ENCODE results near the gene PNKD. TPM values are rescaled to one million over a fixed set of nuclear protein-coding genes. Genes with fewer than 3 reads are reported as not detected.

PNKD gene
- total RNA-seq, 1 donor from 2014 or later: 13.5 TPM

- peaks cover 15% of the 10 kb centered on the region for H3K36me3 ChIP-seq
- no peaks in the 10 kb centered on the region for H3K4me1 Mint-ChIP-seq
- TF ChIP-seq EZH2 (IDR thresholded peaks at IDR 0.05): no peak
- TF ChIP-seq, protein P1, sequence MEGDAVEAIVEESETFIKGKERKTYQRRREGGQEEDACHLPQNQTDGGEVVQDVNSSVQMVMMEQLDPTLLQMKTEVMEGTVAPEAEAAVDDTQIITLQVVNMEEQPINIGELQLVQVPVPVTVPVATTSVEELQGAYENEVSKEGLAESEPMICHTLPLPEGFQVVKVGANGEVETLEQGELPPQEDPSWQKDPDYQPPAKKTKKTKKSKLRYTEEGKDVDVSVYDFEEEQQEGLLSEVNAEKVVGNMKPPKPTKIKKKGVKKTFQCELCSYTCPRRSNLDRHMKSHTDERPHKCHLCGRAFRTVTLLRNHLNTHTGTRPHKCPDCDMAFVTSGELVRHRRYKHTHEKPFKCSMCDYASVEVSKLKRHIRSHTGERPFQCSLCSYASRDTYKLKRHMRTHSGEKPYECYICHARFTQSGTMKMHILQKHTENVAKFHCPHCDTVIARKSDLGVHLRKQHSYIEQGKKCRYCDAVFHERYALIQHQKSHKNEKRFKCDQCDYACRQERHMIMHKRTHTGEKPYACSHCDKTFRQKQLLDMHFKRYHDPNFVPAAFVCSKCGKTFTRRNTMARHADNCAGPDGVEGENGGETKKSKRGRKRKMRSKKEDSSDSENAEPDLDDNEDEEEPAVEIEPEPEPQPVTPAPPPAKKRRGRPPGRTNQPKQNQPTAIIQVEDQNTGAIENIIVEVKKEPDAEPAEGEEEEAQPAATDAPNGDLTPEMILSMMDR (IDR thresholded peaks at IDR 0.05): no peak
- no peak for TF ChIP-seq EZH2phosphoT487 (IDR thresholded peaks at IDR 0.05)
Measured at GRCh38 chr2:218233543-218233942, 36.8 kb upstream of the PNKD start.

DNA sequence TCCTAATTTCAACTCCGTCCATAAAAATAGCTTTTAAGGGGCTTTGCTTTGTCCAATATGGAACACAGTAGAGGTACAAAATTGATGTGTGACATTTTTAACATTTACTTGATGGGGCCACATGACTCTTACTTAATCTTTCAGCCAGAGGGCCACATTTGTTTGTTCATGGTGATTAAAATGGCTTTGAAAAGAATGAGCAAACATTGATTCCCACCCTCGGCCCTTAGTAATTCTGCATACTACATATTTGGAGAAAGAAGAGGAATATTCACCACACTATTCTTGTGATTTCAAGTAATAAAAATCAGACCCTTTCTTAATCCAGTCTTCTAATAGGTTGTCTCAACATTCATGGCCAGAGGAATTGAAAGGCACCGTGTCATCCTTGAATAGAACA is 35.8 kb upstream of the PNKD start:
- no peaks in the 10 kb centered on the region for H3K4me1 ChIP-seq
- H3K4me1 Mint-ChIP-seq: no peaks in the 10 kb centered on the region
- TF ChIP-seq EZH2phosphoT487 (IDR thresholded peaks at IDR 0.05) (no peak), EZH2 (IDR thresholded peaks at IDR 0.05) (no peak)
- TF ChIP-seq, protein P1 (IDR thresholded peaks at IDR 0.05): no peak
- peaks cover 28% of the 10 kb centered on the region for H3K36me3 Mint-ChIP-seq
- no peak overlapping the region for H3K4me3 ChIP-seq
- H3K9me3 ChIP-seq (ENCODE audit: low read depth): no peaks in the 10 kb centered on the region
- H3F3A ChIP-seq (ENCODE audit: low read depth): no peaks in the 10 kb centered on the region
- no peaks in the 10 kb centered on the region for H4K20me1 ChIP-seq (ENCODE audit: low read depth)
- H3K27me3 ChIP-seq: no peaks in the 10 kb centered on the region
- no peak overlapping the region for H3K4me3 Mint-ChIP-seq
- H3K4me2 ChIP-seq: no peak overlapping the region
- H3K9me3 Mint-ChIP-seq: no peaks in the 10 kb centered on the region
- DNase-seq (ENCODE audit: low spot score): no peak
- H3K9ac ChIP-seq: no peak overlapping the region
- H3K36me3 ChIP-seq: peaks cover 14% of the 10 kb centered on the region
- no peak overlapping the region for H2AFZ ChIP-seq (replicated peaks)
- no peaks in the 10 kb centered on the region for H3K79me2 ChIP-seq (ENCODE audit: low read depth)
- peaks cover 2% of the 10 kb centered on the region for H3K27me3 Mint-ChIP-seq (ENCODE audit: insufficient read depth, low read depth)
- H3K27ac Mint-ChIP-seq: no peak overlapping the region
- H3K27ac ChIP-seq: no peak overlapping the region

More at GRCh38 chr2:218233543-218233942, 36.8 kb upstream of the PNKD start:
- Histone ChIP-seq H3K4me3 (no peak overlapping the region), H3K79me2 (ENCODE audit: low read depth) (no peaks in the 10 kb centered on the region), H3K27ac (no peak overlapping the region), H3K4me2 (no peak overlapping the region), H2AFZ (replicated peaks) (no peak overlapping the region), H3F3A (ENCODE audit: low read depth) (no peaks in the 10 kb centered on the region), H3K27me3 (no peaks in the 10 kb centered on the region), H3K9me3 (ENCODE audit: low read depth) (no peaks in the 10 kb centered on the region), H3K4me1 (no peaks in the 10 kb centered on the region), H3K9ac (no peak overlapping the region), H4K20me1 (ENCODE audit: low read depth) (no peaks in the 10 kb centered on the region)
- peaks cover 26% of the 10 kb centered on the region for H3K36me3 Mint-ChIP-seq
- no peak overlapping the region for H3K27ac Mint-ChIP-seq
- peaks cover 2% of the 10 kb centered on the region for H3K27me3 Mint-ChIP-seq (ENCODE audit: insufficient read depth, low read depth)
- H3K4me3 Mint-ChIP-seq: no peak overlapping the region
- no peaks in the 10 kb centered on the region for H3K9me3 Mint-ChIP-seq
- DNase-seq (ENCODE audit: low spot score): no peak

DNA sequence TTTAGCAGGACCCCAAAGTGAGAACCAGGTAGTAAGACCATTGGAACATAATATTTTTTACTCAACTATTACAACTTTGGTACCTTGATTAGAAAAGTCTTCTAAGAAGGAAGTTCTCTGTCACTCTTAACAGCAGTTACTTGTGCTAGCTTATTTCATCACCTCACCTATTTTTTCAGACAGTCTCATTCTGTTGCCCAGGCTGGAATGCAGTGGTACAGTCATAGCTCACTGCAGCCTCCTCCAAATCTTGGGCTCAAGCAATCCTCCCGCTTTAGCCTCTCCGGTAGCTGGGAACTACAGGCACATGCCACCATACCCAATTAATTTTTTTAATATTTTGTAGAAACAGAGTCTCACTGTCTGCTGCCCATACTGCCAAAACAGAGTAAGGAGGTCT is 35.3 kb upstream of the PNKD start:
- H2AFZ ChIP-seq (replicated peaks): no peak overlapping the region
- H3K4me3 ChIP-seq: no peak overlapping the region
- no peaks in the 10 kb centered on the region for H4K20me1 ChIP-seq (ENCODE audit: low read depth)
- no peak overlapping the region for H3K27ac ChIP-seq
- H3K9me3 ChIP-seq (ENCODE audit: low read depth): no peaks in the 10 kb centered on the region
- Mint-ChIP-seq H3K27me3 (ENCODE audit: insufficient read depth, low read depth) (peaks cover 2% of the 10 kb centered on the region), H3K4me3 (no peak overlapping the region), H3K4me1 (no peaks in the 10 kb centered on the region), H3K36me3 (peaks cover 28% of the 10 kb centered on the region), H3K9me3 (no peaks in the 10 kb centered on the region), H3K27ac (no peak overlapping the region)
- H3K4me1 ChIP-seq: no peaks in the 10 kb centered on the region
- no peaks in the 10 kb centered on the region for H3K79me2 ChIP-seq (ENCODE audit: low read depth)
- H3K9ac ChIP-seq: no peak overlapping the region
- peaks cover 14% of the 10 kb centered on the region for H3K36me3 ChIP-seq
- H3F3A ChIP-seq (ENCODE audit: low read depth): no peaks in the 10 kb centered on the region
- H3K27me3 ChIP-seq: no peaks in the 10 kb centered on the region
- H3K4me2 ChIP-seq: no peak overlapping the region
- TF ChIP-seq EZH2phosphoT487 (IDR thresholded peaks at IDR 0.05) (no peak), EZH2 (IDR thresholded peaks at IDR 0.05) (no peak)
- TF ChIP-seq, protein P1 (IDR thresholded peaks at IDR 0.05): no peak
- DNase-seq (ENCODE audit: low spot score): no peak

All from neural progenitor cell (in vitro differentiated cells).